ENCODE data around the gene SVOP.

- TF ChIP-seq CTCF (IDR thresholded peaks at IDR 0.05): no peak
- no peak for TF ChIP-seq POLR2A (IDR thresholded peaks at IDR 0.05)
These were observed 90.7 kb downstream of the SVOP start for GRCh38 chr12:108930155-108930554.

Data from lower leg skin (tissue), 3 donors.